GM12873 (cell line): ENCODE measurements around the gene PHETA1.

Experiments used
- TF ChIP-seq, protein P1 (sequence below): IDR thresholded peaks from 2 replicates; pipeline ENCODE4 v1.5.1; 2012; ENCODE audit warnings: low read depth, mild to moderate bottlenecking, moderate library complexity, low read length, control low read depth; ENCODE audit not compliant: insufficient read depth; ENCODE audit errors: missing control alignments

PHETA1 gene

DNA sequence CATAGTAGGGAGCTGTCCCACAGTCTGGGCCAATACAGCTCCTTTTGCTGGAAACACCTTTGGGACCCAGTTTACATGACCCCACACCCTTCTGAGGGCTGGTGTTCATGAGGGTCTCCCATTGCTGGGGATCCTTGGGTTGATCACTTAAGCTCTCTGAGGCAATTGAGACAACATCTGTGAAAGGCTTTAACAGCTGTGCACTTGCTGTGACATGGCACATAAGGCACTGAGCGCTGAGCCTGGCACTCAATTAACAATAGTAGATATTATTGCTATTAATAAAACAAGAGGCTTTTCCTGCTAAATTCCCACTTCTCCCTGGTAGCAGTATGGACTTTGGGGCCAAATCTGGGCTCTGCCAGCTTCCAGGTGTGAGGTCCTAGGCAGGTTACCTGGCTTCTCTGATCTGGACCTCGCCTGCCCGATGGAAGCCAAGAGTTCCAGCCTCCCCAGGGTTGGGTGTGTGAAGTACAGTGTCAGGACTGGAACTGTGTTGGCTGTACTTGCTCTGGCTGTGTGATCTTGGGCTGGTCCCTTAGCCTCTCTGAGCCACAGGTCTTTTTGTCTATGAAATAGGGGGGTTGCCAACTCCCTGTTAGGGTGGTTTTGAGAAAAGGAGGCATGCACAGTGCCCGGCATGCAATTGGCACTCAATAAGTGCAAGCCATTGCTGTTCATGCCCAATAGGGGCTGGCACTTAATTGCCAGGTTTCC, 39.9 kb upstream of the PHETA1 start:
- TF ChIP-seq, protein P1, sequence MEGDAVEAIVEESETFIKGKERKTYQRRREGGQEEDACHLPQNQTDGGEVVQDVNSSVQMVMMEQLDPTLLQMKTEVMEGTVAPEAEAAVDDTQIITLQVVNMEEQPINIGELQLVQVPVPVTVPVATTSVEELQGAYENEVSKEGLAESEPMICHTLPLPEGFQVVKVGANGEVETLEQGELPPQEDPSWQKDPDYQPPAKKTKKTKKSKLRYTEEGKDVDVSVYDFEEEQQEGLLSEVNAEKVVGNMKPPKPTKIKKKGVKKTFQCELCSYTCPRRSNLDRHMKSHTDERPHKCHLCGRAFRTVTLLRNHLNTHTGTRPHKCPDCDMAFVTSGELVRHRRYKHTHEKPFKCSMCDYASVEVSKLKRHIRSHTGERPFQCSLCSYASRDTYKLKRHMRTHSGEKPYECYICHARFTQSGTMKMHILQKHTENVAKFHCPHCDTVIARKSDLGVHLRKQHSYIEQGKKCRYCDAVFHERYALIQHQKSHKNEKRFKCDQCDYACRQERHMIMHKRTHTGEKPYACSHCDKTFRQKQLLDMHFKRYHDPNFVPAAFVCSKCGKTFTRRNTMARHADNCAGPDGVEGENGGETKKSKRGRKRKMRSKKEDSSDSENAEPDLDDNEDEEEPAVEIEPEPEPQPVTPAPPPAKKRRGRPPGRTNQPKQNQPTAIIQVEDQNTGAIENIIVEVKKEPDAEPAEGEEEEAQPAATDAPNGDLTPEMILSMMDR = no peak

DNA sequence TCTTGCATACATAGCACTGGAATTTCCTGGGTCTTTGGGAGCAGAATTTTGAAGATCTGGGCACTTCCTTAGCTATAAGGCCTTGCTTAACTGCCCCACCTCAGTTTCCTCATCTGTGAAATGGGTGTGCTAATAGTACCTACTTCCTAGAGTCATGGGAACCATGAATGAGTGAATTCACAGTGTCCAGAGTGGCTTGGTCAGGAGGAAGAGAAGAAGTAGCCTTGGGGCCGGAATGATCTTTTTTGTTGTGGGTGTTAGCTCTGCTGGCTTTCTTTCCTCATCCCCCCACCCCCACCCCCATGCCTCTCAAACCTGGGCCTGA, 39.2 kb upstream of the PHETA1 start:
- TF ChIP-seq, protein P1 = no peak

DNA sequence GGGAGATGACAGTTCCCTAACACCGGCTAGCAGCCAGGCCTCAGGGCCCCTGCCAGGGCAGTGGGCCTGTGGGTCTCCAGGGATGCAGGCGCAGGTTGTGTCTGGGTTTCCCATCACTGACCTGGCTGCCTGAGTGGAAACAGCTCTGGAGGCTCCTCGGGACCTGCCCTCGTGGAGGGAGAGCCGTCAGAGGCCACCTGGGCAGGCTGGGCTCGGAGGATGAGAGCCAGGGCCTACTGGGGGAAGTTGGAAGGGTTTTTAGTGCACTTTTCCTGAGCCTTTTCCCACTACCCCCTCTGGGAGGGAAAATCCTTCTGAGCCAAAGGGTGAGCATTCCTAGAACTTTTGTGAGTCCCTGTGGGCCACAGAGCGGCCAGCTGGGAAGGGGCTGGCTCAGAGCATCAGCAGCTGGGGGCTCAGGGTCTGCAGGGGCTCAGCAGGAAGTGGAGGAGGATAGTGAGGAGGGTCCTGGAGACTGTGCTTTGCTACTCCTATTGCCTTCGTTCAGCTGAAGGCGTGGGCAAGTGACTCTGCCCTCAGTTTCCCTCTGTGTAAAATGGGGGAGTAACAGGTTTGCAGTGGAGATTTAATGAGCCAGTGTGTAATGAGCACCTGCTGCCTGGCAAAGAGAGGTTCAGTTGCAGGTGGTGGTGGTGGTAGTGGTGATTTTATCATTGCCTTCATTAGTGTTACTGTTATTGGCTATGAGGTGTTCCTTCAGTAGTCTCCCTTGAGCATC, 38.7 kb upstream of the PHETA1 start:
- TF ChIP-seq, protein P1 = no peak

DNA sequence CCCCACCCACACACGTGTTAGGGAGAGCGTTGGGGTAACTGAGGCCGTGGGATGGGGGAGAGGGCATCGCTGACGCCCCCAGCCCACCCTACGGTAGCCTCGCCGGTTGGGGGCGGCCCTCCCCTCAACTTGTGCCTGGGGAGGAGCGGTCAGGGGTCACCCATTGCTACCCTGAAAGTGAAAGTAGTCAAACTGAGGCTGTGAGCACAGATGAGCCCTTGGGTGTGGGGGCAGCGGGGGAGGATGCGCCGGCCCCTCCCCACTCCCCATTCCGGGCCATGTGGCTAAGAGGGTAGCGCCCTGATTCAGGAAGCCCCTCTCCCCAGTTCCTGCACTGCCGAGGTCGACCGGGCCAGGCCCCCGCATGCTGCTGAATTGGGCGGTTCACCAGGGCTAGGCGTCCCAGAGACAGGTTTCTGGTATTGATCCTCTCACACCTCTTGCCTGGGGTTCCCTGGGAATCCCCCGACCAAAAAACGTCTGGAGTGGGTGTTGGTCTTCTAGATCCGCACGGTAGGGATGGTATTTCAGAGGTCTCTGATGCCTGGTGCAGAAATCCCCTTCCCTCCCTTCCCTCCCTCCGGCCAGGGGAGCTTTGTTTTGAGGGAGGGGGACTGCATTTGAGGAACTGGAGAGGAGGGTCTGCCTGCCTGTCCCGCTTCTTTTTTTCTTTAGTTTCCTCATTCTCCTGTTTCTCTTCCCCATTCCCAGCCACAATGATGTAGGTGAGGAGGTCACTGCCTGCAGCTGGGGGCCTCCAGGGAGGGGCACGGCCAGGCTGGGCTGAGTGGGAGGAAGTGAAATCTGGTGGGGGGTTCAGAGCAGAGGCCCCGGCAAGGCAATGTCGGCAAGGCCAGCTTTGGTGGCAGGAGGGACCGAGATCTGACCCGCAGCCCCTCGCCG, 37.8 kb upstream of the PHETA1 start:
- TF ChIP-seq, protein P1 = no peak

DNA sequence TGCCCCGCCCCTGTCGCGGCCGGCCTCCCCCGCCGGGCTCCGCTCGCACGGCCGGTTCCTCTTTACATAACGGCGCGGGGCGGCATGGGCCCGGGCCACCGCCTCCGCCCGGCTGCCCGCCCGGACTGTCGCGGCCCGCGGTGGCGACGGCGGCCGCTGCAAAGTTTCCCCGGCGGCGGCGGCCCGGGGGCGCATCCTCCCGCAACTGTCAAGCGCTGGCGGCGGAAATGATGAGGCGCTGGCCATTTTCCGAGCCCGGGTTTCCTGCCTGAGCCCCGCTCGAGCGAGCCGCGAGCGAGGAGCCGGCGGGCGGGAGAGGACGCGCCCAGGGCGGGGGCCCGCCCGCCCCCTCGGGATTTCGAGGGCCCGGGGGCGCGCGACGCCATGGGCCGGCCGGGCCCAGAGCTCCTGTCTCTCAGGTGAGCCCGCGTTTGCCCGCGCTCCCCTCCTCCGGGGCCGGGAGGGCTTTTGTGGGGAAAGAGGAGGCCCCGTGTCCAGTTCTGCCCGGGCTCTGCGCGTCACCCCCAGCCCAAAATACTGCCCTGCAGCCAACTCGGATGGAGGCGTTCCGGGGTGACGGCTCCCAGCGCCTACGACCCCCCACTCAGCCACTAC, 37.1 kb upstream of the PHETA1 start, which contains the start of gene SH2B3:
SH2B3 (plus strand) TSS at position 65 of the 615 bp plus-strand sequence. CDS start 12,223 bp downstream, outside the sequence.
- TF ChIP-seq, protein P1 = no peak

DNA sequence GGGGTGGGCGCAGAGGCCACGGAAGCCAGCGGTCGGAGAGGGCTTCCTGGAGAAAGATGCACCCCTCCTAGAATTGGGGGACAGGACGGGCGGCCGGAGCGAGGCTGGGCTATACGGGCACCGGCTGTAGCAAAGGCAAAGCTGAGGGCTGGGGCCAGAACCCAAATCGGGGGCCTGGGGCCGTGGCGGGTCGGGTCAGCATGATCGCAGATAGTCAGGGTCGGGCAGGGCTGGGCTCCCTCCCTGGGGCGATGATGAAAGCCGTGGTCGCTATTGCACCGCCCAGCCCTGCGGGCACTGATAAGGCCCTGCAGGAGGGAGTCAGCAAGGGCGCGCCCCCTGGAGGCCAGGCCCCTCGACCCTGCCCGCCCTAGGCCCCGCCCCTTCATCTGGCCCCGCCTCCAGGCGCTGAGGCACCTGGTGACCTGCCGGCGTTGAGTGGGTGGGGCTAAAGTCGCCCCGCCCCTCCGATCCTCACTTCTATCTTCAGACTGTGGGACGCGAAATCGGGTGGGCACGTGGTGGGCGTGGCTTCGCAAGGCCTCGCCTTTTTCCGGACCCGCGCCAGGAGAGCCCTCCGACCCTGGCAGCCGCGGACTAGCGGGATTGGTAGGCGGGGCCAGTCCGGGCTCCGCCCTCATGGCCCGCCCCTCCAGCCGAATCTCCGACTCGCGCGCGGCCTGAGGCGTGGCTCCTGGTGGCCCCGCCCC, 36.4 kb upstream of the PHETA1 start:
- TF ChIP-seq, protein P1 = peak; percentile 68
